DND-41 (cell line): ENCODE measurements around the gene KLHL6.
A peak's percentile ranks its signal among the peaks of the same experiment; 100 is the strongest.

Experiments used
- ATAC-seq: fragments of 200-7000 bp; cut with Tn5 transposase; 3 replicates; pipeline ENCODE4 v1.9.1; 2021; ENCODE audit warnings: low read depth; ENCODE audit not compliant: insufficient read depth
- DNase-seq: peaks from one replicate; pipeline ENCODE4 v3.0.0-alpha.2; 2020
- H2AFZ ChIP-seq: 2 replicates; pipeline ENCODE4 v1.6.0; 2012; ENCODE audit warnings: low read depth, low read length
- H3K27ac ChIP-seq: 2 replicates; pipeline ENCODE4 v1.5.1; 2012; ENCODE audit warnings: low read length, inconsistent platforms
- H3K27me3 ChIP-seq: fragments of 200-600 bp; sonication (generic); 2 replicates; pipeline ENCODE4 v1.6.0; 2012; ENCODE audit warnings: low read length, mild to moderate bottlenecking, inconsistent platforms; ENCODE audit not compliant: insufficient read depth, poor library complexity
- H3K36me3 ChIP-seq: 2 replicates; pipeline ENCODE4 v1.5.1; 2012; ENCODE audit warnings: low read length, inconsistent platforms; ENCODE audit not compliant: insufficient read depth
- H3K4me1 ChIP-seq: 2 replicates; pipeline ENCODE4 v1.5.1; 2012; ENCODE audit warnings: mild to moderate bottlenecking, low read length; ENCODE audit not compliant: insufficient read depth
- H3K4me2 ChIP-seq: 2 replicates; pipeline ENCODE4 v1.6.0; 2012; ENCODE audit warnings: mild to moderate bottlenecking, moderate library complexity, low read length, inconsistent platforms; ENCODE audit not compliant: insufficient read depth
- H3K4me3 ChIP-seq, 2 experiments: fragments of 200-600 bp in 1 of 2; shearing (Covaris generic) in 1 of 2; 2 replicates each; pipeline ENCODE4 v1.5.1; 2012 to 2016; ENCODE audit warnings: inconsistent platforms in 2 of 2, low read length in 2 of 2, mild to moderate bottlenecking in 2 of 2, low read depth in 1 of 2, moderate library complexity in 1 of 2
- H3K79me2 ChIP-seq: 2 replicates; pipeline ENCODE4 v1.6.0; 2012; ENCODE audit warnings: low read length, inconsistent platforms; ENCODE audit not compliant: insufficient read depth
- H3K9ac ChIP-seq: 2 replicates; pipeline ENCODE4 v1.6.0; 2012; ENCODE audit warnings: low read depth, mild to moderate bottlenecking, inconsistent platforms, low read length, moderate library complexity
- H3K9me3 ChIP-seq: 2 replicates; pipeline ENCODE4 v1.5.1; 2012; ENCODE audit warnings: low read length, moderate library complexity, mild to moderate bottlenecking, inconsistent platforms; ENCODE audit not compliant: insufficient read depth, severe bottlenecking
- H4K20me1 ChIP-seq: 2 replicates; pipeline ENCODE4 v1.6.0; 2012; ENCODE audit warnings: low read length; ENCODE audit not compliant: insufficient read depth
- CTCF ChIP-seq: IDR thresholded peaks from 2 replicates; pipeline ENCODE4 v1.5.1; 2012; ENCODE audit warnings: borderline replicate concordance, low read length, moderate library complexity, mild to moderate bottlenecking; ENCODE audit not compliant: poor library complexity, severe bottlenecking; ENCODE audit errors: extremely low read depth
- EZH2 ChIP-seq: IDR thresholded peaks from 3 replicates; pipeline ENCODE4 v1.6.1; 2012; ENCODE audit warnings: borderline replicate concordance, low read depth, mild to moderate bottlenecking, moderate library complexity, low read length, inconsistent platforms; ENCODE audit not compliant: severe bottlenecking

Gene KLHL6

GRCh38 chr3:183504597-183504996 lies 50.9 kb downstream of the KLHL6 start:
- no peak overlapping the region for H3K4me2 ChIP-seq

GRCh38 chr3:183503746-183504145 lies 51.8 kb downstream of the KLHL6 start:
- Histone ChIP-seq H3K9ac (no peak overlapping the region), H3K27ac (no peak overlapping the region), H3K4me2 (no peak overlapping the region), H3K4me1 (no peaks in the 10 kb centered on the region), H3K9me3 (no peaks in the 10 kb centered on the region), H3K36me3 (peaks cover 77% of the 10 kb centered on the region), H4K20me1 (no peaks in the 10 kb centered on the region), H2AFZ (no peak overlapping the region), H3K4me3 (no peak overlapping the region), H3K27me3 (no peaks in the 10 kb centered on the region), H3K79me2 (no peaks in the 10 kb centered on the region)
- DNase-seq (no peak), ATAC-seq (no peak)
- TF ChIP-seq EZH2 (no peak), CTCF (peak; percentile 15)

More at GRCh38 chr3:183504597-183504996, 50.9 kb downstream of the KLHL6 start:
- no peak overlapping the region for H3K9ac ChIP-seq
- H3K36me3 ChIP-seq = peaks cover 68% of the 10 kb centered on the region
- no peaks in the 10 kb centered on the region for H3K79me2 ChIP-seq
- no peaks in the 10 kb centered on the region for H3K27me3 ChIP-seq
- no peaks in the 10 kb centered on the region for H3K4me1 ChIP-seq
- no peak for ATAC-seq
- H4K20me1 ChIP-seq = no peaks in the 10 kb centered on the region
- TF ChIP-seq EZH2 (no peak), CTCF (no peak)
- no peak overlapping the region for H3K4me3 ChIP-seq
- H3K9me3 ChIP-seq = no peaks in the 10 kb centered on the region
- H3K27ac ChIP-seq = no peak overlapping the region
- DNase-seq = no peak
- no peak overlapping the region for H2AFZ ChIP-seq

- H3K4me3 ChIP-seq = no peak overlapping the region
- no peak overlapping the region for H3K9ac ChIP-seq
- no peak overlapping the region for H3K27ac ChIP-seq
- no peaks in the 10 kb centered on the region for H3K4me1 ChIP-seq
- no peaks in the 10 kb centered on the region for H3K9me3 ChIP-seq
- no peak for TF ChIP-seq CTCF
- TF ChIP-seq EZH2 = no peak
- no peak overlapping the region for H3K4me2 ChIP-seq
- no peak overlapping the region for H2AFZ ChIP-seq
- H3K79me2 ChIP-seq = no peaks in the 10 kb centered on the region
- H4K20me1 ChIP-seq = no peaks in the 10 kb centered on the region
- ATAC-seq (no peak), DNase-seq (no peak)
- H3K27me3 ChIP-seq = no peaks in the 10 kb centered on the region
- H3K36me3 ChIP-seq = peaks cover 73% of the 10 kb centered on the region
These were observed 53.0 kb downstream of the KLHL6 start for GRCh38 chr3:183502237-183503181.
